OCI-LY3 (cell line): ENCODE measurements around the gene ZNF593OS.

Experiments
- EZH2phosphoT487 ChIP-seq: fragments of 200-600 bp; shearing (Covaris generic); IDR thresholded peaks from 2 replicates; pipeline ENCODE4 v1.6.1; 2018; ENCODE audit warnings: antibody characterized with exemption, mixed run types, low read depth
- TF ChIP-seq, protein P1 (sequence below): fragments of 200-600, 300-600 bp; sonication (generic); IDR thresholded peaks from 2 replicates; pipeline ENCODE4 v1.5.1; 2014; ENCODE audit warnings: antibody characterized with exemption, low read length, low read depth

DNA sequence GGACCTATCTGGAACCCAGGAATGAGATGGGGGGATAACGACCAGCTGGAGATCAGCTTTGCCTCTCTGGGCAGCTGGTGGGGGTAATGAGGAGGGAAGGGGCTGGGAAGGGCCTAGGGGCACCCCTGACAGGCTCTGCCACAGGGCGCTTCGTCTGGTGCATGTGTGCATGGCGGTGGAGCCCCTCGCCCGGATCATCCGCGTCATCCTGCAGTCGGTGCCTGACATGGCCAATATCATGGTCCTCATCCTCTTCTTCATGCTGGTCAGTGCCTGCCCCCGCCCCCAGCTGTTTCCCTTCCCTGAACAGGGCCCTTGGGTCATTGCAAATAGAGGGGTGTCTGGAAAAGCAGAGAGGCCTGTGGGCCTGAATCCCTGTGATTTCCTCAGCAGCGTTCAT is 26.2 kb upstream of the ZNF593OS start:
- TF ChIP-seq, protein P1, sequence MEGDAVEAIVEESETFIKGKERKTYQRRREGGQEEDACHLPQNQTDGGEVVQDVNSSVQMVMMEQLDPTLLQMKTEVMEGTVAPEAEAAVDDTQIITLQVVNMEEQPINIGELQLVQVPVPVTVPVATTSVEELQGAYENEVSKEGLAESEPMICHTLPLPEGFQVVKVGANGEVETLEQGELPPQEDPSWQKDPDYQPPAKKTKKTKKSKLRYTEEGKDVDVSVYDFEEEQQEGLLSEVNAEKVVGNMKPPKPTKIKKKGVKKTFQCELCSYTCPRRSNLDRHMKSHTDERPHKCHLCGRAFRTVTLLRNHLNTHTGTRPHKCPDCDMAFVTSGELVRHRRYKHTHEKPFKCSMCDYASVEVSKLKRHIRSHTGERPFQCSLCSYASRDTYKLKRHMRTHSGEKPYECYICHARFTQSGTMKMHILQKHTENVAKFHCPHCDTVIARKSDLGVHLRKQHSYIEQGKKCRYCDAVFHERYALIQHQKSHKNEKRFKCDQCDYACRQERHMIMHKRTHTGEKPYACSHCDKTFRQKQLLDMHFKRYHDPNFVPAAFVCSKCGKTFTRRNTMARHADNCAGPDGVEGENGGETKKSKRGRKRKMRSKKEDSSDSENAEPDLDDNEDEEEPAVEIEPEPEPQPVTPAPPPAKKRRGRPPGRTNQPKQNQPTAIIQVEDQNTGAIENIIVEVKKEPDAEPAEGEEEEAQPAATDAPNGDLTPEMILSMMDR = no peak
- TF ChIP-seq EZH2phosphoT487 = no peak
